Activated T-cell treated with anti-CD3 and anti-CD28 coated beads, Interleukin-2, amount 50 U/mL, for 48 hours (primary cell): ENCODE results near the gene KAZN.

Experiments used
- DNase-seq, 2 experiments: peaks; one replicate each; pipeline ENCODE4 v3.0.0-alpha.2; 2020

The KAZN gene

GRCh38 chr1:15100880-15101760, 502.6 kb downstream of the KAZN start:
- no peak for DNase-seq

- no peak for DNase-seq
These were observed 503.3 kb downstream of the KAZN start for GRCh38 chr1:15101801-15102200.

- no peak for DNase-seq
These were observed 504.2 kb downstream of the KAZN start for GRCh38 chr1:15102646-15103045.

- no peak for DNase-seq
These were observed 504.7 kb downstream of the KAZN start for GRCh38 chr1:15103211-15103610.

- DNase-seq, result no peak
These were observed 505.4 kb downstream of the KAZN start for GRCh38 chr1:15103906-15104305.

- DNase-seq, result no peak
These were observed 506.3 kb downstream of the KAZN start for GRCh38 chr1:15104768-15105167.

GRCh38 chr1:15106608-15107007, 508.1 kb downstream of the KAZN start:
- DNase-seq, result no peak

GRCh38 chr1:15107058-15107687, 508.7 kb downstream of the KAZN start:
- no peak for DNase-seq

- no peak for DNase-seq
These were observed 509.4 kb downstream of the KAZN start for GRCh38 chr1:15107911-15108310.

- no peak for DNase-seq
These were observed 511.8 kb downstream of the KAZN start for GRCh38 chr1:15110128-15110866.

- DNase-seq, result no peak
These were observed 512.4 kb downstream of the KAZN start for GRCh38 chr1:15110867-15111230.

GRCh38 chr1:15113146-15113545, 514.7 kb downstream of the KAZN start:
- DNase-seq, result no peak

- no peak for DNase-seq
These were observed 516.4 kb downstream of the KAZN start for GRCh38 chr1:15114884-15115283.

GRCh38 chr1:15115542-15116330, 517.3 kb downstream of the KAZN start:
- no peak for DNase-seq

GRCh38 chr1:15116966-15117365, 518.5 kb downstream of the KAZN start:
- no peak for DNase-seq

GRCh38 chr1:15117671-15118325, 519.3 kb downstream of the KAZN start:
- DNase-seq, result no peak

- no peak for DNase-seq
These were observed 520.1 kb downstream of the KAZN start for GRCh38 chr1:15118579-15118978.

- DNase-seq, result no peak
These were observed 521.9 kb downstream of the KAZN start for GRCh38 chr1:15120251-15120945.

GRCh38 chr1:15122331-15122730, 523.8 kb downstream of the KAZN start:
- no peak for DNase-seq

GRCh38 chr1:15123270-15123669, 524.8 kb downstream of the KAZN start:
- no peak for DNase-seq

- no peak for DNase-seq
These were observed 525.4 kb downstream of the KAZN start for GRCh38 chr1:15123925-15124324.
